Prostate gland (tissue), 2 donors: ENCODE measurements around the gene ZNF385B. TPM values are rescaled to one million over a fixed set of nuclear protein-coding genes. Genes with fewer than 3 reads are reported as not detected.

Experiments
- DNase-seq: peaks from one replicate; pipeline ENCODE4 v3.0.0-alpha.2; 2019; ENCODE audit warnings: low spot score
- H3K27ac ChIP-seq, 2 donors: fragments of 200-600 bp; sonication (generic); 2 replicates each; pipeline ENCODE4 v1.5.1; 2017 to 2019
- H3K27me3 ChIP-seq: fragments of 200-600 bp; sonication (generic); replicated peaks from 2 replicates; pipeline ENCODE4 v1.5.1; 2019; ENCODE audit not compliant: insufficient read depth
- H3K36me3 ChIP-seq, 2 donors: fragments of 200-600 bp; sonication (generic); 1 replicate in 1 of 2; 2 replicates in 1 of 2; pipeline versions ENCODE4 v1.5.1 to v1.8.1; 2017 to 2019
- H3K4me1 ChIP-seq: fragments of 200-600 bp; sonication (generic); replicated peaks from 2 replicates; pipeline ENCODE4 v1.5.1; 2019
- H3K4me3 ChIP-seq, 2 donors: fragments of 200-600 bp; sonication (generic); 2 replicates each; pipeline ENCODE4 v1.5.1; 2017 to 2019
- H3K9me3 ChIP-seq: fragments of 200-600 bp; sonication (generic); 2 replicates; pipeline ENCODE4 v1.5.1; 2017
- CTCF ChIP-seq, 4 experiments: fragments of 200-600 bp in 2 of 4; fragments of 450-650 bp in 2 of 4; sonication (generic) in 2 of 4; IDR thresholded peaks; 1 replicate in 3 of 4; 2 replicates in 1 of 4; pipeline ENCODE4 v1.5.1; 2016 to 2019; ENCODE audit warnings: antibody characterized with exemption in 4 of 4, mild to moderate bottlenecking in 2 of 4, moderate library complexity in 2 of 4
- POLR2A ChIP-seq: fragments of 450-650 bp; IDR thresholded peaks from one replicate; pipeline ENCODE4 v1.6.1; 2016; ENCODE audit warnings: antibody characterized with exemption, mild to moderate bottlenecking
- POLR2AphosphoS5 ChIP-seq: sonication (generic); formaldehyde crosslinking; IDR thresholded peaks from one replicate; pipeline ENCODE4 v1.6.1; 2017; ENCODE audit warnings: antibody characterized with exemption
- WGBS: methylation state at CpG from one replicate; pipeline ENCODE4 v1.1.5; 2018; 5-methylcytosine and 5-hydroxymethylcytosine counted together
- intact Hi-C: fragments of 100-400 bp; cut with DNase I; formaldehyde crosslinking; loops from one replicate; pipeline ENCODE4 v1.14.2; 2022
- total RNA-seq, 2 donors: library from RNA; depleted of rRNA; stranded (reverse); fragments of >200 nt; gene quantifications; one replicate each; pipeline ENCODE4 v1.1.0, GENCODE V29; 2016

Gene ZNF385B
- total RNA-seq, 2 donors from 2014 or later: 4.9 to 35.7 TPM

- intact Hi-C loops: no loop called here
- TF ChIP-seq POLR2A (no peak), POLR2AphosphoS5 (no peak), CTCF (IDR thresholded peaks at IDR 0.05) (no peak)
- Histone ChIP-seq H3K4me1 (no peaks in the 10 kb centered on the region), H3K27me3 (no peaks in the 10 kb centered on the region), H3K36me3 (no peaks in the 10 kb centered on the region), H3K9me3 (no peaks in the 10 kb centered on the region), H3K27ac (no peak overlapping the region), H3K4me3 (no peak overlapping the region)
- DNase-seq: no peak
- WGBS: 91% methylated on average over 4 of the region's 4 CpGs
Observed at GRCh38 chr2:179773986-179774385, 87.4 kb downstream of the ZNF385B start.

- H3K36me3 ChIP-seq: no peaks in the 10 kb centered on the region
- 97% methylated on average over 1 of the region's 1 CpG for WGBS
Observed at GRCh38 chr2:179772346-179772745, 89.1 kb downstream of the ZNF385B start.

GRCh38 chr2:179771791-179772190, 89.6 kb downstream of the ZNF385B start:
- no peaks in the 10 kb centered on the region for H3K27me3 ChIP-seq
- no peaks in the 10 kb centered on the region for H3K4me1 ChIP-seq
- DNase-seq: no peak
- H3K9me3 ChIP-seq: no peaks in the 10 kb centered on the region
- H3K4me3 ChIP-seq: no peak overlapping the region
- 42% methylated on average over 4 of the region's 4 CpGs for WGBS
- intact Hi-C loops: no loop called here
- no peak overlapping the region for H3K27ac ChIP-seq
- TF ChIP-seq POLR2A (no peak), CTCF (IDR thresholded peaks at IDR 0.05) (no peak), POLR2AphosphoS5 (no peak)
- H3K36me3 ChIP-seq: no peaks in the 10 kb centered on the region

More at GRCh38 chr2:179772346-179772745, 89.1 kb downstream of the ZNF385B start:
- intact Hi-C loops: no loop called here
- H3K27me3 ChIP-seq: no peaks in the 10 kb centered on the region
- H3K27ac ChIP-seq: no peak overlapping the region
- no peaks in the 10 kb centered on the region for H3K4me1 ChIP-seq
- no peaks in the 10 kb centered on the region for H3K9me3 ChIP-seq
- H3K4me3 ChIP-seq: no peak overlapping the region
- TF ChIP-seq CTCF (IDR thresholded peaks at IDR 0.05): no peak
- TF ChIP-seq POLR2AphosphoS5: no peak
- TF ChIP-seq POLR2A: no peak
- no peak for DNase-seq

GRCh38 chr2:179770029-179770428, 91.4 kb downstream of the ZNF385B start:
- 86% methylated on average over 1 of the region's 1 CpG for WGBS
- intact Hi-C loops: no loop called here
- H3K9me3 ChIP-seq: no peaks in the 10 kb centered on the region
- TF ChIP-seq POLR2AphosphoS5 (no peak), POLR2A (no peak), CTCF (IDR thresholded peaks at IDR 0.05) (no peak)
- H3K4me1 ChIP-seq: no peaks in the 10 kb centered on the region
- no peak overlapping the region for H3K4me3 ChIP-seq
- H3K36me3 ChIP-seq: no peaks in the 10 kb centered on the region
- no peak overlapping the region for H3K27ac ChIP-seq
- DNase-seq: no peak
- H3K27me3 ChIP-seq: no peaks in the 10 kb centered on the region

GRCh38 chr2:179769323-179769722, 92.1 kb downstream of the ZNF385B start:
- no peak for TF ChIP-seq POLR2AphosphoS5
- no peak for TF ChIP-seq POLR2A
- TF ChIP-seq CTCF (IDR thresholded peaks at IDR 0.05): no peak
- no peak for DNase-seq
- no peaks in the 10 kb centered on the region for H3K27me3 ChIP-seq
- intact Hi-C loops: no loop called here
- WGBS: 75% methylated on average over 8 of the region's 8 CpGs
- no peak overlapping the region for H3K27ac ChIP-seq
- no peaks in the 10 kb centered on the region for H3K36me3 ChIP-seq
- no peaks in the 10 kb centered on the region for H3K9me3 ChIP-seq
- no peak overlapping the region for H3K4me3 ChIP-seq
- no peaks in the 10 kb centered on the region for H3K4me1 ChIP-seq
